Measurements from ENCODE around the gene TMEM240.
"Not testable (repeated sequence)": the region's sequence is repeated elsewhere in the genome, so short reads cannot be mapped to it uniquely, and the experiment has no call there.

The TMEM240 gene

GRCh38 chr1:1540818-1541628, 599 bp upstream of the TMEM240 start:
- no peak for DNase-seq (ENCODE audit: low read depth)

DNA sequence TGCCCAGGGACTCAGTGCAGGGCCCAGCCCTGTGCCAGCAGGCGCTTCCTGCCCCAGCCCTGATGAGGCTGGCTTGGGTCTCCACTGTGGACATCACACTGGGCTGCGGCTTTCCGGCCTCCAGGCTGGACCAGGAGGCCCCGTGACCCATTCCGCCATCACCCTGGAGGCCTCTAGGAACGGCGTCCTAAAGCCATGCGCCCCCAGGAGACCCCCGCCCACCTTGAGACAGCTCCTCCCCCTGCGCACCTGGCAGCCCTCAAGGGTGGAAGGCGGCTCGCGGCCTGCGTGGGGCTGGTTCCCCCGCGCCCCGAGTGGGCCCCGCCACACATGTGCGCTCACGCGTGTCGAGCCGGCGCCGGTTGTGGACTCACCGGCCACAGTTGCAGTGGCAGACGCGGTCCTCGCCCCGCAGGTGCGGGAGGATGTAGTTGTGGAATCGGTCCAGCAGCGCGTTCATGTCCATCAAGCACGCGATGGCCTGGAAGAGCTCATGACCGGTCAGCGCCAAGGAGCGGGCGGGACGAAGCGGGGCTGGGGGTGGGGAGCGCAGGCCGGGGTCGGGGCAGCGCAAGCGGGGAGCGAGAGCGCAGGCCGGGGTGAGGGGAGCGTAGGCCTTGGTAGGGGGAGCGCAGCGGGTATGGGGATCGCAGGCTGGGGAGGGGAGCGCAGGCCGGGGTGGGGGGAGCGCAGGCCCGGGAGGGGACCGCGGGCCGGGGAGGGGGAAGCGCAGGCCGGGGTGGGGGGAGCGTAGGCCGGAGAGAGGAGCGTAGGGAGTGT, 924 bp downstream of the TMEM240 start:
- no peak for DNase-seq (ENCODE audit: low read depth)

GRCh38 chr1:1538989-1539309, 1.5 kb downstream of the TMEM240 start:
- no peak for DNase-seq (ENCODE audit: low read depth)

DNA sequence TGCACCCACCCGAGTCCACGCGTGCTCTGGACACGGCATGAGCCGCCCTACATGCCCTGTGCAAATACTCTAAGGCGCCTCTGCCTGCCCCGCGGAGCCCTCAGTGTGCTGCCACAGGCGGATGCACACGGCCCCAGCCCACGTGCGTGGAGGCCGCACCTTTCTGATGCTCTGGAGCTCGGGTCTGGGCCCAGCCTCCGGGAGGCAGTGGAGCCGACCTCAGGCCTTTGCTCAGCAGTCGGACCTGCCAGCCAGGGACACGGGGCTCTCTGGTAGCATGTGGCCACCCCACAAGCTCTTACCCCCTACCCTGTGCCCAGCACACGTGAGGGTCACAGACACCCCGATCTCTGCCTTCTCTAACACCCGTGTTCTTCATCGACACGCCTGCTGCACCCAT, 2.1 kb downstream of the TMEM240 start:
- DNase-seq (ENCODE audit: low read depth): no peak

- no peak for DNase-seq (ENCODE audit: low read depth)
These were observed 2.7 kb downstream of the TMEM240 start for GRCh38 chr1:1537626-1538250.

DNA sequence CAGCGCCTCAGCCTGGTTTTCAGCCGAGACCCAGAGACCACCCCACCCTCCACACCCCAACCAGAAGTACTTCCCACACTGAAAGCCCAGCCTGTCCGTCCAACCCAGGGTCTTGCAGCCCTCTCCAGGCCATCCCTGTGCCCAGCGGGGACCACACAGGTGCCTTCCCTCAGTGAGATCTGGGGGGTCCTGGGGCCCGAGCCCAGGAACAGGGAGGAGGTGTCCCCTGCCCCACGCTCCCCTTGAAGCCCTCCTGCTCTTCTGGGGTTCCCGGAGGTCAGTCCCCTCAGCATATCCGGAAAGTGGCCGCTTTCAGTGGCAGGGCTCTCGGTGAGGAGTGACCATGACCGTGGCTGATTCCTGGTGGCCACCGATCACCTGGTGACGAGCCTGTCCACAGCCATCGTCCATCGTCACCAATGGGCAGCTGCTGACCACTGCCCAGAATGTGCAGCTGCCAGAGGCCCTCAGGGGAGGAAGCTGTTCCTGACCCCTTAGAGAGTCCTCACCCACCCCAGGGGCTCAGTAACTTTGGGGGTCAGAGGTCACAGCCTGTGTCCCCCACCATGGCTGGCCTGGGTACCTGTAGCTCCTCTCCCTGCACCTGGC, 3.4 kb downstream of the TMEM240 start:
- no peak for DNase-seq (ENCODE audit: low read depth)

- no peak for DNase-seq (ENCODE audit: low read depth)
These were observed 4.1 kb downstream of the TMEM240 start for GRCh38 chr1:1536019-1536937.

- no peak for DNase-seq (ENCODE audit: low read depth)
These were observed 5.0 kb downstream of the TMEM240 start for GRCh38 chr1:1535201-1536018.

DNA sequence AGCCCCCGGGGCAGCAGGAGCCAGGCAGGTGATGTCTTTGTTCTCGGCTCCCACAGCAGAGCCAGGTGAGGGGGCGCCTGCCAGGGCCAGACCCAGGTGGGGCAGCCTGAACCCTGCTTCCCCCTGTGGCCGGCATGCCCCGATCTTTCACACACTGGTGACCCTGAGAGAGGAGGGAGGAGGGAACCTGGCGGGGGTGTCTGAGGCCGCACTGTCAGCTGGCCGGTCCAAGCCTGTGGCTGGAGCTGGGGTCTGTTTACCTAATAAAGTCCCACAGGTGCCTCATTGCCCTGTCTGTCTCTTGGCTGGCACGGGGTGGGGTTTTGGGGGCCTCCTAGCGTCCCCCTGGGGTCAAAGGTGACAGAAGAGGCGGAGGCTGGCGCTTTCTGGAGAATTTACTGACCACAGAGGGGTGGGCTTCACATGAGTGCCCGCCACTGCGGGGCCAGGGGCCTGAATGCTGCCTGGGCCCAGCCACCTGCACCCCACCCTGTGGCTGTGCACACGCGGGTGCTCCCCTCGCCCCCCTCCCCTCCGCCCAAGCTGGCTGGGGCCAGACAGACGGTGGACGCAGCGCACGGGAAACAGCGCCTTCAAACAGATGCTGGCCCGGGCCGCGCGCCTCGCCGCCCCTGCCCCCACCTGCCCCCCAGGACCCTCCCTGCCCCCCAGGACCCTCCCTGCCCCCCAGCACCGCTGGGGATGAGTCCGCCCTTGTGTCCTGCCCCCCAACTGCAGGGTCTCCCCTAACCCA, 5.8 kb downstream of the TMEM240 start:
- no peak for DNase-seq (ENCODE audit: low read depth)

DNA sequence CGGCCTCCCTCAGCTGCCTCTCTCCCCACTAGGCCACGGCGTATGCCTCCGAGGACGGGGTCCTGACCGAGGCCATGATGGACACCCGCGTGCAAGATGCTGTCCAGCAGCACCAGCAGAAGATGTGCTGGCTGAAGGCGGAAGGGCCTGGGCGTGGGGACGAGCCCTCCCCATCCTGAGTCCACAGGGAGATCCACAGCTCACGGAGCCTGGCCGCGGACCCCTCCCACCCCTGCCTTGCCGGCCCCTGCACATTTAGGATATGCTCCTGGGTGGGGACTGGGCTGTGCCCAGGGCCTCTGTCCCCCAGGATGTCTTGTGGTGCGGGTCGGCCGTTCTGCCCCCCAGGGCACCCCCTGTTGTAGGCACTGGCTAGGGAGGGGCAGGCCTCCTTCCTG, 6.5 kb downstream of the TMEM240 start:
- not testable (repeated sequence) for DNase-seq (ENCODE audit: low read depth)

DNA sequence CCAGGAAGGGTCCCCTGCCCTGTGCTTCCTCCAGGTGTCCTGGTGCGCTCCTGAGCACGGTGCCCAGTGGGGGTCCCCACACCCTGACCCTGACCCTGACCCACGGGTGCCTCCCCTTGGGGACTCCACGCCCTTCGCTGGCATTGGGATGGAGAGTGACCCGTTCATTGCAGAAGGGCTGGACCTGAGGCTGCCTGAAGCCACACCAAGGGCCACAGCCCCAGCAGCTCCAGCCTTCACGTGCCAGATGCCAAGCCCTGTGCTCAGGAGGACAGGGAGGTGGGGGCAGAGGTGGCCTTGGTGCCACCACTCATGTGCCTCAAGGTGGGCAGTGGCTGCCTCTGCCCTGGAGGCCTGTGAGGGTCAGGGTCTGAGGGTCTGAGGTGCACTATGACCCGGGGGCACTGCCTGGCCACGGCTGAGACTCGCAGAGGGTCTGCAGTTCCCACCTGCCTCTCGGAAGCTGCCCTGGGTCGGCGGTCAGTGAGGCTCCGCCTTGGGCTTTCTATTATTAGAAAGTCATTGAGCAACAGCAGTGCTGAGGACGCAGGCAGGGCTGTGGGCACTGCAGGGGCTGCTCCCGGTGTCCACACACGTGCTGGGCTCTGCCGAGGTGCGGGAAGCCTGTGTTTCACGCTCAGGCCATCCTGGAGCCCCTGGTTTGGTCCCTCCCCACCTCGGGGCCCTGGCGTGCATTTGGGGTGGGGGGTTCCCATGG, 7.1 kb downstream of the TMEM240 start:
- DNase-seq (ENCODE audit: low read depth): not testable (repeated sequence)

DNA sequence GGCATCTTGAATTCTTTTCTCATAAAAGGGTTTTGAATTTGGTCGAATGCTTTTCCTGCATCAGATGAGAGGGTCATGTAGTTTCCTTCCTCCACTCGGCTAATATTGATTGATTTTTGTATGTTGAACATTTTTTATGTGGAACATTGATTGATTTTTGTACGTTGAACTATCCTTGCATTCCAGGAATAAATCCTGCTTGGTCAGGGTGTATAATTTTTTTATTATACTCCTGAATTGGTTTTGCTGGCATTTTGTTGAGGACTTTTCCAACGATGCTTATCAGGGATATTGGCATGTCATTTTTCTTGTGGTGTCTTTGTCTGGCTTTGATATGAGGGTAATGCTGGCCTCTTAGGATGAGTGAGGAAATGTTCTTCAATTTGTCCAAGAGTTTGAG, 8.5 kb downstream of the TMEM240 start:
- no peak for DNase-seq (ENCODE audit: low read depth)

DNA sequence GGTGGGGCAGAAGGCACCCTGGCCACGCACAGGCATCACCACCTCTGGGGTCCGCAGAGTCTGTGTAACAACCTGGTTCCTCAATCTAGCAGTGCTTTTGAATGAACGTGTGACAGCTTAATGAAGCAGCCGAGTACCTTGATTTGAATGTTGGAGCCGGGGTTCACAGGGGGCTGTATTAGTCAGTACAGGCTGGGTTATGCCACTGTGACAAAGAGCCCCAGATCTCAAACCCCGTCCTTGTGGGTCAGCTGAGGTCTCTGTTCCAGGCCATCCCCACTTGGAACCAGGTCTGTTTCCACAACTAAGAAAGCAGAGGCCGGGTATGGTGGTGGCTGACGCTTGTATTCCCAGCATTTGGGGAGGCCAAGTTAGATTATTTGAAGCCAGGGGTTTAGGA, 10.5 kb downstream of the TMEM240 start:
- DNase-seq (ENCODE audit: low read depth): no peak

- DNase-seq (ENCODE audit: low read depth): no peak
These were observed 11.1 kb downstream of the TMEM240 start for GRCh38 chr1:1529321-1529720.

- no peak for DNase-seq (ENCODE audit: low read depth)
These were observed 11.8 kb downstream of the TMEM240 start for GRCh38 chr1:1528301-1529267.

DNA sequence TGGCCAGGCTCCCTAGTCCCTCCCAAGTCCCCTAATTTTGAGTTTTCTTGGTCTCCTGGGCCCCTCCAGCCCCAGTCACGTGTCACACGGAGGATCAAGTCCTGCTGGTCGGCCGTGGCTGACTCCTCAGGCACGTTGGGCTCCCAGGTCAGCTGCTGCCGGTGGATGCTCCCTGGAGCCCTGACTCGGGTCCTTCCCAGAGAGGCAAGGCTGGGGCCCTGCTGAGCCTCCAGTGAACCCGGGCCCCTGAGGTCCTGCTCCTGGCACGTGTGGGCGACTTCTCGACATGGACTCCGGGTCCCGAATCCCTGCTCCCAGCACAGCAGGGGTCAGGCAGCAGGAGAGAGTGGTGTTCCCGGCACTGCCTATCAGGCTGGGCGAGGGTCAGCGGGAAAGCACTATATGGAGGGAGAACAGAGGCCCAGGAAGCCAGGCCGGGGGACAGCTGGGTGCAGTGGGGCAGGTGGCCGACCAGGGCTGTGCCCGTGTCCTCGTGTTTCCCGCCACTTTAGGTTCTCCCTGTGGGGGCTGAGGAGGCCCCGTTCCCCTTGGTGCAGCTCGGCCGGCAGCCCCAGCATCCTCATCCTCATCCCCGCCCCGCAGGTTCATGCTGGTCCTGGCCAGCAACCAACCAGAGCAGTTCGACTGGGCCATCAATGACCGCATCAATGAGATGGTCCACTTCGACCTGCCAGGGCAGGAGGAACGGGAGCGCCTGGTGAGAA, 13.2 kb downstream of the TMEM240 start:
- DNase-seq (ENCODE audit: low read depth): no peak

GRCh38 chr1:1526476-1526875, 13.9 kb downstream of the TMEM240 start:
- not testable (repeated sequence) for DNase-seq (ENCODE audit: low read depth)

Data from fibroblast of the conjunctiva (primary cell).